Thoracic aorta (tissue), 2 donors: ENCODE data around the gene SRRM4. TPM values are rescaled to one million over a fixed set of nuclear protein-coding genes. Genes with fewer than 3 reads are reported as not detected.

Experiments
- ATAC-seq: fragments of 150-250 bp; one replicate; pipeline ENCODE4 v1.8.0; 2017; ENCODE audit warnings: low read depth; ENCODE audit not compliant: insufficient number of reproducible peaks, low FRiP score
- DNase-seq: peaks from one replicate; pipeline ENCODE4 v3.0.0-alpha.2; 2020; ENCODE audit warnings: low spot score
- H3K27ac ChIP-seq, 2 donors: fragments of 200-600 bp; sonication (generic); 1 replicate in 1 of 2; 2 replicates in 1 of 2; pipeline ENCODE4 v1.5.1; 2016; ENCODE audit warnings: mild to moderate bottlenecking in 2 of 2, moderate library complexity in 2 of 2
- H3K27me3 ChIP-seq: fragments of 200-600 bp; sonication (generic); replicated peaks from 2 replicates; pipeline ENCODE4 v1.6.0; 2016; ENCODE audit warnings: mild to moderate bottlenecking; ENCODE audit not compliant: insufficient read depth
- H3K36me3 ChIP-seq: fragments of 200-600 bp; sonication (generic); one replicate; pipeline ENCODE4 v1.5.1; 2016
- H3K4me1 ChIP-seq, 2 donors: fragments of 200-600 bp; sonication (generic); 1 replicate in 1 of 2; 2 replicates in 1 of 2; pipeline versions ENCODE4 v1.5.1 to v1.6.0; 2016; ENCODE audit warnings: low read depth in 2 of 2, mild to moderate bottlenecking in 1 of 2; ENCODE audit not compliant: control insufficient read depth in 1 of 2
- H3K4me3 ChIP-seq: fragments of 200-600 bp; sonication (generic); 2 replicates; pipeline ENCODE4 v1.5.1; 2016; ENCODE audit warnings: mild to moderate bottlenecking
- H3K9me3 ChIP-seq: fragments of 200-600 bp; sonication (generic); 2 replicates; pipeline ENCODE4 v1.5.1; 2016
- CTCF ChIP-seq: fragments of 200-600 bp; sonication (generic); IDR thresholded peaks from one replicate; pipeline ENCODE4 v1.5.1; 2019; ENCODE audit warnings: antibody characterized with exemption
- total RNA-seq, 2 donors: library from RNA; depleted of rRNA; stranded (reverse); fragments of >200 nt; gene quantifications; one replicate each; pipeline versions ENCODE4 v1.1.0 to v1.2.3, GENCODE V29; 2016

SRRM4 gene
- total RNA-seq, 2 donors from 2014 or later, result 0.21 TPM; not detected in 1

- DNase-seq (no peak), ATAC-seq (no peak)
- H3K4me1 ChIP-seq, result no peaks in the 10 kb centered on the region
- no peaks in the 10 kb centered on the region for H3K36me3 ChIP-seq
- H3K27me3 ChIP-seq, result no peaks in the 10 kb centered on the region
- no peak overlapping the region for H3K27ac ChIP-seq
- no peak overlapping the region for H3K4me3 ChIP-seq
- no peak for TF ChIP-seq CTCF
- no peaks in the 10 kb centered on the region for H3K9me3 ChIP-seq
These were observed 108.9 kb downstream of the SRRM4 start for GRCh38 chr12:119090276-119090675.

- no peak for TF ChIP-seq CTCF
- DNase-seq (no peak), ATAC-seq (no peak)
- Histone ChIP-seq H3K4me3 (no peak overlapping the region), H3K27me3 (no peaks in the 10 kb centered on the region), H3K36me3 (no peaks in the 10 kb centered on the region), H3K9me3 (no peaks in the 10 kb centered on the region), H3K27ac (no peak overlapping the region), H3K4me1 (no peaks in the 10 kb centered on the region)
These were observed 109.5 kb downstream of the SRRM4 start for GRCh38 chr12:119090865-119091264.

GRCh38 chr12:119096429-119097202 lies 115.3 kb downstream of the SRRM4 start:
- DNase-seq (no peak), ATAC-seq (no peak)
- Histone ChIP-seq H3K4me3 (no peak overlapping the region), H3K4me1 (no peaks in the 10 kb centered on the region), H3K36me3 (no peaks in the 10 kb centered on the region), H3K27ac (no peak overlapping the region), H3K9me3 (no peaks in the 10 kb centered on the region), H3K27me3 (no peaks in the 10 kb centered on the region)
- no peak for TF ChIP-seq CTCF

GRCh38 chr12:119100933-119101332 lies 119.6 kb downstream of the SRRM4 start:
- no peaks in the 10 kb centered on the region for H3K4me1 ChIP-seq
- DNase-seq (no peak), ATAC-seq (no peak)
- H3K9me3 ChIP-seq, result no peaks in the 10 kb centered on the region
- no peaks in the 10 kb centered on the region for H3K27me3 ChIP-seq
- no peak overlapping the region for H3K4me3 ChIP-seq
- H3K27ac ChIP-seq, result no peak overlapping the region
- H3K36me3 ChIP-seq, result no peaks in the 10 kb centered on the region
- no peak for TF ChIP-seq CTCF

GRCh38 chr12:119102274-119102673 lies 120.9 kb downstream of the SRRM4 start:
- no peak for ATAC-seq
- H3K36me3 ChIP-seq, result no peaks in the 10 kb centered on the region
- no peak for TF ChIP-seq CTCF
- no peak for DNase-seq
- H3K9me3 ChIP-seq, result no peaks in the 10 kb centered on the region
- H3K4me3 ChIP-seq, result no peak overlapping the region
- H3K27ac ChIP-seq, result no peak overlapping the region
- H3K4me1 ChIP-seq, result no peaks in the 10 kb centered on the region
- H3K27me3 ChIP-seq, result no peaks in the 10 kb centered on the region
